ENCODE measurements around the gene DAD1. TPM values are rescaled to one million over a fixed set of nuclear protein-coding genes. Genes with fewer than 3 reads are reported as not detected.

DAD1 gene
- total RNA-seq, 1 experiment from 2014 or later: 162 TPM

DNA sequence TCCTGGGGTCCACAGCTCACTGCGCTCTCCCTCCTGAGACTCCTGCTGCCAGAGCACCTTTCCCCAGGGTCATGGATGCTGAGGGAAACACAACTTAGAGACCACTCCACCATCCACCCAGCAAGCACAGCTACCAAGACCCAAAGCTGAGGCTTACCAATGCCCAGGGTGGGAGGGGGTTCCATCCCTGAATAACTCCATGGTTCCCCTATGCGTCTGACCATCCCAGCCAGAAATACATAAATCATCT lies 36.3 kb downstream of the DAD1 start:
- intact Hi-C loops (cut with micrococcal nuclease): no loop called here
- Histone ChIP-seq H3K79me2 (ENCODE audit: insufficient read depth, low read length) (no peaks in the 10 kb centered on the region), H3K9me2 (ENCODE audit: insufficient read depth) (no peaks in the 10 kb centered on the region), H3K4me3 (replicated peaks in 1 of 2; ENCODE audit: low read depth in 1 of 2, low read length in 2 of 2) (no peak overlapping the region), H3K27ac (ENCODE audit: low read depth, low read length) (no peak overlapping the region), H3K9ac (ENCODE audit: low read length) (no peak overlapping the region), H3K4me2 (ENCODE audit: low read length) (no peak overlapping the region), H4K20me1 (ENCODE audit: insufficient read depth) (no peaks in the 10 kb centered on the region), H2AFZ (ENCODE audit: low read depth, low read length, poor library complexity, severe bottlenecking) (no peak overlapping the region), H3K27me3 (ENCODE audit: insufficient read depth, low read length) (no peaks in the 10 kb centered on the region), H3K36me3 (ENCODE audit: control insufficient read depth in 1 of 2, insufficient read depth in 2 of 2, low read length in 2 of 2) (no peaks in the 10 kb centered on the region), H3K4me1 (ENCODE audit: control insufficient read depth in 1 of 2, insufficient read depth in 2 of 2, low read length in 2 of 2) (peaks cover 3 to 13% of the 10 kb centered on the region in 2 experiments; a peak in 3 of 4 replicates), H3K9me3 (ENCODE audit: control insufficient read depth in 1 of 2, insufficient read depth in 1 of 2, low read depth in 1 of 2, low read length in 2 of 2) (no peaks in the 10 kb centered on the region)
- ChIA-PET POLR2A (no interaction called here), CTCF (no interaction called here), RAD21 (ENCODE audit: low non-redundant PET in 1 of 2, low total read pairs in 2 of 2, uncharacterized antibody in 2 of 2, unreplicated experiment in 2 of 2) (no interaction called here)
- DNase-seq (ENCODE audit: low read depth, low spot score) (no peak), ATAC-seq (no peak)
- TF ChIP-seq, protein P1, sequence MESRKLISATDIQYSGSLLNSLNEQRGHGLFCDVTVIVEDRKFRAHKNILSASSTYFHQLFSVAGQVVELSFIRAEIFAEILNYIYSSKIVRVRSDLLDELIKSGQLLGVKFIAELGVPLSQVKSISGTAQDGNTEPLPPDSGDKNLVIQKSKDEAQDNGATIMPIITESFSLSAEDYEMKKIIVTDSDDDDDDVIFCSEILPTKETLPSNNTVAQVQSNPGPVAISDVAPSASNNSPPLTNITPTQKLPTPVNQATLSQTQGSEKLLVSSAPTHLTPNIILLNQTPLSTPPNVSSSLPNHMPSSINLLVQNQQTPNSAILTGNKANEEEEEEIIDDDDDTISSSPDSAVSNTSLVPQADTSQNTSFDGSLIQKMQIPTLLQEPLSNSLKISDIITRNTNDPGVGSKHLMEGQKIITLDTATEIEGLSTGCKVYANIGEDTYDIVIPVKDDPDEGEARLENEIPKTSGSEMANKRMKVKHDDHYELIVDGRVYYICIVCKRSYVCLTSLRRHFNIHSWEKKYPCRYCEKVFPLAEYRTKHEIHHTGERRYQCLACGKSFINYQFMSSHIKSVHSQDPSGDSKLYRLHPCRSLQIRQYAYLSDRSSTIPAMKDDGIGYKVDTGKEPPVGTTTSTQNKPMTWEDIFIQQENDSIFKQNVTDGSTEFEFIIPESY (IDR thresholded peaks at IDR 0.05; ENCODE audit: extremely low read depth, insufficient replicate concordance, low read length): no peak
- no peak for TF ChIP-seq ELF1 (IDR thresholded peaks at IDR 0.05; ENCODE audit: borderline replicate concordance, low read depth)
- TF ChIP-seq YY1 (IDR thresholded peaks at IDR 0.05; ENCODE audit: extremely low read depth, insufficient replicate concordance, low read depth, low read length): no peak
- no peak for TF ChIP-seq ZNF274 (IDR thresholded peaks at IDR 0.05; ENCODE audit: low read depth, low read length)
- no TSS peak for BruUV-seq (replicated peaks)

DNA sequence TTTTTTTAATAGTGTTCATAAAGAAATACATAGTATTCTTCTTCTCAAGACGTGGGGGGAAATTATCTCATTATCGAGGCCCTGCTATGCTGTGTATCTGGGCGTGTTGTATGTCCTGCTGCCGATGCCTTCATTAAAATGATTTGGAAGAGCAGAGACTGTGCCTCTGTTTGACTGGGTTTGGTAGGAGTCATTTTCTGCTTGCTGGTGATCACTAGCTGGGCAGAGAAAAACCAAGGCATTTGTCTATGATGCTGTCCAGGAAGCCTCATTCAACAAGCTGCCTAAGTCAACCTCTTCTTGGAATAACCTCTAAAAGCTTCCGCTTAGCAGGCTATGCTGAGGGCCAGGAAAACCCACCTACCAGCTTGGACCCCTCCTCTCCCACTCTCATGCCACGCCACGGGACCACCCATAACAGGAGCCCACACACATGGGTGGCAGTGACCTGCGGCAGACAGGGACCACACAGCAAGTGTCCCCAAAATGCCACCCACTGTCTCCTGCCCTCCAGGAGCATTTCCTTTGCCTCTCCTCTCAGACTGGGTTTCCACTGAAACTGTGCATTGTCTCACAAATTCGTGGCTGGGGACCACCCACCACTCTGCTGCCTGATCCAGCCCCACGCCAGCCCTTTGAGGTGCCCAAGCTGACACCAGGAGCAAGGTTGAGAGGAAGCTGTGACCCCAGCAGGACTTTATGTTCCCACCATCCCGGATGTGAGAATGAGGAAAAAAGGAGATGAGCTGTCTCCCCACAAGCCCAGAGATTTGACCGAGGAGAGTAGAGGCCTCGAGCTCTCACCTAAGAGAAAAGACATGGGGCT lies 36.8 kb downstream of the DAD1 start:
- H4K20me1 ChIP-seq (ENCODE audit: insufficient read depth): no peaks in the 10 kb centered on the region
- peaks cover under 1 to 9% of the 10 kb centered on the region in 2 experiments; a peak in 2 of 4 replicates for H3K4me1 ChIP-seq (ENCODE audit: control insufficient read depth in 1 of 2, insufficient read depth in 2 of 2, low read length in 2 of 2)
- ChIA-PET RAD21 (ENCODE audit: low non-redundant PET in 1 of 2, low total read pairs in 2 of 2, uncharacterized antibody in 2 of 2, unreplicated experiment in 2 of 2) (no interaction called here), POLR2A (no interaction called here), CTCF (no interaction called here)
- no peaks in the 10 kb centered on the region for H3K79me2 ChIP-seq (ENCODE audit: insufficient read depth, low read length)
- H3K9ac ChIP-seq (ENCODE audit: low read length): no peak overlapping the region
- no peaks in the 10 kb centered on the region for H3K36me3 ChIP-seq (ENCODE audit: control insufficient read depth in 1 of 2, insufficient read depth in 2 of 2, low read length in 2 of 2)
- intact Hi-C loops (cut with micrococcal nuclease): no loop called here
- DNase-seq (ENCODE audit: low read depth, low spot score) (no peak), ATAC-seq (no peak)
- BruUV-seq (replicated peaks): no TSS peak
- no peak overlapping the region for H3K27ac ChIP-seq (ENCODE audit: low read depth, low read length)
- no peak overlapping the region for H3K4me2 ChIP-seq (ENCODE audit: low read length)
- no peaks in the 10 kb centered on the region for H3K27me3 ChIP-seq (ENCODE audit: insufficient read depth, low read length)
- no peaks in the 10 kb centered on the region for H3K9me3 ChIP-seq (ENCODE audit: control insufficient read depth in 1 of 2, insufficient read depth in 1 of 2, low read depth in 1 of 2, low read length in 2 of 2)
- no peak overlapping the region for H2AFZ ChIP-seq (ENCODE audit: low read depth, low read length, poor library complexity, severe bottlenecking)
- no peak for TF ChIP-seq EGR1 (IDR thresholded peaks at IDR 0.05; ENCODE audit: low read depth)
- no peak for TF ChIP-seq ZNF274 (IDR thresholded peaks at IDR 0.05; ENCODE audit: low read depth, low read length)
- TF ChIP-seq, protein P1 (IDR thresholded peaks at IDR 0.05; ENCODE audit: extremely low read depth, insufficient replicate concordance, low read length): no peak
- no peak for TF ChIP-seq ELF1 (IDR thresholded peaks at IDR 0.05; ENCODE audit: borderline replicate concordance, low read depth)
- no peak overlapping the region for H3K4me3 ChIP-seq (replicated peaks in 1 of 2; ENCODE audit: low read depth in 1 of 2, low read length in 2 of 2)
- H3K9me2 ChIP-seq (ENCODE audit: insufficient read depth): no peaks in the 10 kb centered on the region
